ENCODE data around the gene PATJ.

PATJ gene

GRCh38 chr1:62025154-62025553, 282.9 kb downstream of the PATJ start:
- Histone ChIP-seq H3K4me1 (ENCODE audit: insufficient read depth, low read length, poor library complexity, severe bottlenecking) (no peaks in the 10 kb centered on the region), H3K9ac (ENCODE audit: low read depth, low read length, poor library complexity, severe bottlenecking) (no peak overlapping the region), H3K79me2 (ENCODE audit: insufficient read depth, low read length) (no peaks in the 10 kb centered on the region), H3K36me3 (ENCODE audit: insufficient read depth, low read length) (no peaks in the 10 kb centered on the region), H2AFZ (ENCODE audit: low read length) (no peak overlapping the region), H3K9me3 (ENCODE audit: insufficient read depth, low read depth, low read length) (no peaks in the 10 kb centered on the region; the same call in 1 of the 2 replicates), H3K9me2 (replicated peaks; ENCODE audit: low read depth, low read length) (no peaks in the 10 kb centered on the region), H3F3A (ENCODE audit: low read depth) (no peaks in the 10 kb centered on the region), H3K27me3 (ENCODE audit: insufficient read depth, low read length, poor library complexity, severe bottlenecking) (no peaks in the 10 kb centered on the region), H3K4me3 (ENCODE audit: low read length, poor library complexity, severe bottlenecking) (no peak overlapping the region), H3K4me2 (ENCODE audit: low read depth, low read length, poor library complexity, severe bottlenecking) (no peak overlapping the region), H4K20me1 (ENCODE audit: insufficient read depth, low read length, poor library complexity, severe bottlenecking) (no peaks in the 10 kb centered on the region)
- TF ChIP-seq EZH2phosphoT487 (IDR thresholded peaks at IDR 0.05; ENCODE audit: borderline replicate concordance) (no peak), CTCF (conservative IDR thresholded peaks at IDR 0.05; ENCODE audit: low read length) (no peak)

DNA sequence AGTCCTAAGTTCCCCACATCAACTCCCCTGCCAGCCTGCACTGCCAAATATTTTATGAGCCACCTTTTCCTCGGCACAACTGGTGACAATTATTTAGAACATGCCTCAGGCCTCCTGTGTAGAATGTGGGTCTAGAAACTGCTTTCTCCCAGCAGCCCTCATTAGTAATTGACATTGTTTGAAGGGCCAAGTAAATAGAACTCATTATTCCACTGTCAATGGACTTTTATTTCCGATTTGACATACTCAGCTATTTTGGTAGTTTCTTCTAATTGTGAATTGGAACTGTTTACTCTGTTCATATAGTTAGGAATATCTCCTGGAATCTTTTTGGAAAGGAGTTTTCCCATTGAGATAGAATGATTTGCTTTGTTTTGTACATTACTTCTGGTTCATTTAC, 283.6 kb downstream of the PATJ start:
- H3K79me2 ChIP-seq (ENCODE audit: insufficient read depth, low read length) = no peaks in the 10 kb centered on the region
- H3K9ac ChIP-seq (ENCODE audit: low read depth, low read length, poor library complexity, severe bottlenecking) = no peak overlapping the region
- H3K27me3 ChIP-seq (ENCODE audit: insufficient read depth, low read length, poor library complexity, severe bottlenecking) = no peaks in the 10 kb centered on the region
- no peak overlapping the region for H2AFZ ChIP-seq (ENCODE audit: low read length)
- no peaks in the 10 kb centered on the region for H3F3A ChIP-seq (ENCODE audit: low read depth)
- H3K9me2 ChIP-seq (replicated peaks; ENCODE audit: low read depth, low read length) = no peaks in the 10 kb centered on the region
- no peak overlapping the region for H3K4me2 ChIP-seq (ENCODE audit: low read depth, low read length, poor library complexity, severe bottlenecking)
- no peaks in the 10 kb centered on the region; the same call in 1 of the 2 replicates for H3K9me3 ChIP-seq (ENCODE audit: insufficient read depth, low read depth, low read length)
- no peaks in the 10 kb centered on the region for H4K20me1 ChIP-seq (ENCODE audit: insufficient read depth, low read length, poor library complexity, severe bottlenecking)
- H3K4me1 ChIP-seq (ENCODE audit: insufficient read depth, low read length, poor library complexity, severe bottlenecking) = no peaks in the 10 kb centered on the region
- H3K36me3 ChIP-seq (ENCODE audit: insufficient read depth, low read length) = no peaks in the 10 kb centered on the region
- TF ChIP-seq EZH2phosphoT487 (IDR thresholded peaks at IDR 0.05; ENCODE audit: borderline replicate concordance) = no peak
- TF ChIP-seq CTCF (conservative IDR thresholded peaks at IDR 0.05; ENCODE audit: low read length) = no peak
- H3K4me3 ChIP-seq (ENCODE audit: low read length, poor library complexity, severe bottlenecking) = no peak overlapping the region

DNA sequence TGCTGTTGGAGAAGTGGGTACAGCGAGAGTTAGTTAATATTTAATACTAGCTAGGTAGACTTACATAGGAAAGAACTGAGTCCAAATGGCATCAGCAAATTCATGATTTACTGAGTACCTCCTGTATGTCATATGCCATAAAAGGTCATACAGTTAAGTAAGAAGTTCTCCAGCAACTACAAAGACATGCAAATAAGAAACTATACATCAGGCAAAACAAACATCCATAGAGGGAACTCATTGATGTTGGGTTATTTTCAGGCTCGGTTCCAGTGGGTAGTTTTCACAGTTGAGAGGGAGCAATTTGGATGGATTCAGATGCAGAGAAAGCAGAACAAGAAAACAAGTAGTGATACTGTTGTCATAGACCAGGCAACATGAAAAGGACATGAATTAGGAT, 287.4 kb downstream of the PATJ start:
- Histone ChIP-seq H4K20me1 (ENCODE audit: insufficient read depth, low read length, poor library complexity, severe bottlenecking) (no peaks in the 10 kb centered on the region), H2AFZ (ENCODE audit: low read length) (no peak overlapping the region), H3K27me3 (ENCODE audit: insufficient read depth, low read length, poor library complexity, severe bottlenecking) (no peaks in the 10 kb centered on the region), H3K4me2 (ENCODE audit: low read depth, low read length, poor library complexity, severe bottlenecking) (no peak overlapping the region), H3K4me3 (ENCODE audit: low read length, poor library complexity, severe bottlenecking) (no peak overlapping the region), H3K79me2 (ENCODE audit: insufficient read depth, low read length) (no peaks in the 10 kb centered on the region), H3F3A (ENCODE audit: low read depth) (no peaks in the 10 kb centered on the region), H3K9ac (ENCODE audit: low read depth, low read length, poor library complexity, severe bottlenecking) (no peak overlapping the region), H3K36me3 (ENCODE audit: insufficient read depth, low read length) (no peaks in the 10 kb centered on the region), H3K9me3 (ENCODE audit: insufficient read depth, low read depth, low read length) (no peaks in the 10 kb centered on the region; the same call in 1 of the 2 replicates), H3K4me1 (ENCODE audit: insufficient read depth, low read length, poor library complexity, severe bottlenecking) (no peaks in the 10 kb centered on the region), H3K9me2 (replicated peaks; ENCODE audit: low read depth, low read length) (no peaks in the 10 kb centered on the region)
- TF ChIP-seq CTCF (conservative IDR thresholded peaks at IDR 0.05; ENCODE audit: low read length) (no peak), EZH2phosphoT487 (IDR thresholded peaks at IDR 0.05; ENCODE audit: borderline replicate concordance) (no peak)

All from Loucy (cell line).